GM12878 (cell line): ENCODE data around the gene PTCRA. TPM values are rescaled to one million over a fixed set of nuclear protein-coding genes. Genes with fewer than 3 reads are reported as not detected.

Experiments used
- ASH2L ChIP-seq: fragments of 300-600, 200-600 bp; sonication (generic); IDR thresholded peaks from 2 replicates; pipeline ENCODE4 v1.6.1; 2017; ENCODE audit warnings: low read depth, mild to moderate bottlenecking, borderline replicate concordance
- BHLHE40 ChIP-seq, 2 experiments: fragments of 450-650 bp in 1 of 2; IDR thresholded peaks; 2 replicates each; pipeline ENCODE4 v1.6.1; 2011 to 2017; ENCODE audit warnings: low read depth in 2 of 2, borderline replicate concordance in 1 of 2, improper control_type of control experiment in 1 of 2, low read length in 1 of 2, mild to moderate bottlenecking in 1 of 2
- CBFB ChIP-seq: IDR thresholded peaks from 2 replicates; pipeline ENCODE4 v1.6.1; 2016; ENCODE audit warnings: antibody characterized with exemption, low read depth
- CHD1 ChIP-seq: IDR thresholded peaks from 2 replicates; pipeline ENCODE4 v1.6.1; 2012; ENCODE audit warnings: low read depth, low read length, improper control_type of control experiment
- ELK1 ChIP-seq: IDR thresholded peaks from 2 replicates; pipeline ENCODE4 v1.6.1; 2012; ENCODE audit warnings: low read depth, low read length, improper control_type of control experiment
- HDAC6 ChIP-seq: fragments of 200-600 bp; sonication (generic); IDR thresholded peaks from one replicate; pipeline ENCODE4 v1.8.0; 2017; ENCODE audit warnings: antibody characterized with exemption; ENCODE audit not compliant: unreplicated experiment
- HSF1 ChIP-seq: fragments of 150-350 bp; IDR thresholded peaks from 2 replicates; pipeline ENCODE4 v1.6.1; 2014; ENCODE audit warnings: mild to moderate bottlenecking, low read depth, low read length
- IRF5 ChIP-seq: fragments of 450-650 bp; IDR thresholded peaks from 2 replicates; pipeline ENCODE4 v1.6.1; 2017; ENCODE audit warnings: borderline replicate concordance
- JUNB ChIP-seq: IDR thresholded peaks from 2 replicates; pipeline ENCODE4 v1.6.1; 2016; ENCODE audit warnings: antibody characterized with exemption, mild to moderate bottlenecking
- JUND ChIP-seq: IDR thresholded peaks from 2 replicates; pipeline ENCODE4 v1.6.1; 2012; ENCODE audit warnings: low read depth, mild to moderate bottlenecking, low read length, improper control_type of control experiment, moderate library complexity
- KDM1A ChIP-seq: fragments of 200-600 bp; sonication (generic); IDR thresholded peaks from 2 replicates; pipeline ENCODE4 v1.6.1; 2016; ENCODE audit warnings: borderline replicate concordance
- KLF5 ChIP-seq: fragments of 450-650 bp; IDR thresholded peaks from 2 replicates; pipeline ENCODE4 v1.6.1; 2014; ENCODE audit warnings: mild to moderate bottlenecking; ENCODE audit not compliant: partially characterized antibody
- POLR2A ChIP-seq: IDR thresholded peaks from 2 replicates; pipeline ENCODE4 v1.6.1; 2011; ENCODE audit warnings: low read depth, mild to moderate bottlenecking, low read length
- POLR2AphosphoS2 ChIP-seq: IDR thresholded peaks from 2 replicates; pipeline ENCODE4 v1.6.1; 2011; ENCODE audit warnings: low read depth, mild to moderate bottlenecking, low read length, improper control_type of control experiment, moderate library complexity
- POLR2AphosphoS5 ChIP-seq: IDR thresholded peaks from 2 replicates; pipeline ENCODE4 v1.6.1; 2011; ENCODE audit warnings: mild to moderate bottlenecking, low read length, inconsistent platforms
- RCOR1 ChIP-seq: conservative IDR thresholded peaks from 2 replicates; pipeline ENCODE4 v1.6.1; 2012; ENCODE audit warnings: low read depth, low read length, improper control_type of control experiment
- SIX5 ChIP-seq: IDR thresholded peaks from 2 replicates; pipeline ENCODE4 v1.6.1; 2011; ENCODE audit warnings: mild to moderate bottlenecking, low read depth, low read length, moderate library complexity; ENCODE audit not compliant: severe bottlenecking
- STAT3 ChIP-seq: IDR thresholded peaks from 2 replicates; pipeline ENCODE4 v1.6.1; 2011; ENCODE audit warnings: low read depth, low read length, improper control_type of control experiment
- TARDBP ChIP-seq: IDR thresholded peaks from 2 replicates; pipeline ENCODE4 v1.6.1; 2016; ENCODE audit warnings: borderline replicate concordance
- TCF12 ChIP-seq: IDR thresholded peaks from 2 replicates; pipeline ENCODE4 v1.6.1; 2011; ENCODE audit warnings: low read depth, mild to moderate bottlenecking, low read length
- ZNF622 ChIP-seq: fragments of 450-650 bp; IDR thresholded peaks from 2 replicates; pipeline ENCODE4 v1.6.1; 2017; ENCODE audit warnings: mild to moderate bottlenecking, inconsistent platforms
- ZNF687 ChIP-seq: fragments of 450-650 bp; IDR thresholded peaks from 2 replicates; pipeline ENCODE4 v1.6.1; 2017; ENCODE audit warnings: mild to moderate bottlenecking, moderate library complexity
- ZZZ3 ChIP-seq: IDR thresholded peaks from 2 replicates; pipeline ENCODE4 v1.6.1; 2011; ENCODE audit warnings: low read depth; ENCODE audit not compliant: control insufficient read depth, insufficient read length
- polyA plus RNA-seq, 11 experiments: library from polyadenylated mRNA; depleted of rRNA in 4 of 11; unstranded in 6 of 11; stranded (reverse) in 5 of 11; fragments of >200 nt; fragmentation: Nextera tagmentation in 4 of 11; fragmentation: Illumina TruSeq in 1 of 11; extraction: Ambion mirVana in 4 of 11; extraction: Trizol in 1 of 11; gene quantifications; 1 replicate in 1 of 11; 2 replicates in 10 of 11; pipeline versions ENCODE4 v1.2.1 to v1.2.3, GENCODE V29; 2011 to 2016; ENCODE audit warnings: inconsistent platforms in 2 of 11, missing spikeins in 2 of 11, low read depth in 1 of 11
- total RNA-seq, 4 experiments: library from RNA; depleted of rRNA in 3 of 4; stranded (reverse); fragments of >200 nt in 3 of 4; fragmentation: Illumina TruSeq in 1 of 4; extraction: Trizol in 1 of 4; gene quantifications; 2 replicates each; pipeline versions ENCODE4 v1.2.1 to v1.2.3, GENCODE V29; 2013 to 2021

The PTCRA gene
- total and polyA plus RNA-seq, 10 of the 15 experiments (the other 5 are each of a cell fraction or from before 2014, with no cell fraction given) = 0.10 to 1.1 (median 0.19) TPM; not detected in 4

- TF ChIP-seq IRF5 = no peak
- peak; percentile 99 for TF ChIP-seq CHD1
- no peak for TF ChIP-seq ZNF622
- peak; percentile 99 for TF ChIP-seq JUND
- TF ChIP-seq ASH2L = no peak
- no peak for TF ChIP-seq ZZZ3
- peak; percentile 93 for TF ChIP-seq ELK1
- TF ChIP-seq RCOR1 = 0 out of 2 replicates have a peak, but pooled peaks have one; percentile 0
- peak; percentile 93 to 97 for TF ChIP-seq BHLHE40 (IDR thresholded peaks at IDR 0.05; ENCODE audit: borderline replicate concordance in 1 of 2, low read depth in 2 of 2, low read length in 1 of 2)
- TF ChIP-seq KDM1A = no peak
- peak; percentile 96 for TF ChIP-seq POLR2AphosphoS2
- TF ChIP-seq HSF1 = no peak
- TF ChIP-seq SIX5 = peak; percentile 50
- TF ChIP-seq TCF12 = 0 out of 2 replicates have a peak, but pooled peaks have one; percentile 34
- no peak for TF ChIP-seq JUNB
- TF ChIP-seq CBFB = peak; percentile 72; the same call in 1 of the 2 replicates
- TF ChIP-seq STAT3 = no peak
- peak; percentile 55 for TF ChIP-seq HDAC6
- TF ChIP-seq POLR2A = peak; percentile 98
- TF ChIP-seq TARDBP = peak; percentile 15; the same call in 1 of the 2 replicates
- TF ChIP-seq ZNF687 = peak; percentile 66; the same call in 1 of the 2 replicates
- TF ChIP-seq KLF5 = peak; percentile 97
- peak; percentile 97 for TF ChIP-seq POLR2AphosphoS5
Measured at GRCh38 chr6:42890311-42891198, 25.3 kb upstream of the PTCRA start (continued).
